ENCODE data around the gene RNU6-9. TPM values are rescaled to one million over a fixed set of nuclear protein-coding genes. Genes with fewer than 3 reads are reported as not detected.

RNU6-9 gene
- total RNA-seq, 1 donor from 2014 or later, result not detected

DNA sequence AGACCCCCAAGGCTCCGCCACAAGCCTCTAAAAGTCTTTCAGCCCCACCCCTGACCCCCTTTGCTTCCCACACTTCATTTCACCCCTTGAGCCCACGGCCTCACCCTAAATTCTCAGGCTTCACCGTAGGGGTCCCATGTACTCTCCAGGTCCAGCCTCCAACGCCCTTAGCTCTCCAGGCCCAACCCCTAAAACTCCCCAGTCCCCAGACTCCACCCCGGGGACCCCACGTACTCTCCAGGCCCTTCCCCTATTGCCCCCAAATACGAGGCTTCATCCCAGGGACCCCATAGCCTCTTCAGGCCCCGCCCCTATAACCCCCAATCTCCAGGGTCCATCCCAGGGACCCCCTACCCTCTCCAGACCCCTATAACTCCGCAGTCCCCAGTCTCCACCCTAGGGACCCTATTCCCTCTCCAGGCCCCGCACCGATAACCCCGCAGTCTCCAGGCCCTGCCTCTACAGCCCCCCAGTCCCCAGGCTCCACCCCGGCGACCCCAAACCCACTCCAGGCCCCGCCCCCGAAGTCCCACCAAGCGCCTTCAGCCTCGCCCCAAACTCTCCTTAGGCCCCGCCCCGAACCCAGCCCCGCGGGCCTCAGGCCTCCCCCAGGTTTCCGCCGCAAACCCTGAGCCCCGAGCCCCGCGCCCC, 916 bp upstream of the RNU6-9 start:
- Mint-ChIP-seq H3K27me3 (ENCODE audit: low read depth) (peaks cover 6% of the 10 kb centered on the region), H3K4me3 (peak overlapping the region; percentile 89), H3K9me3 (no peaks in the 10 kb centered on the region), H3K4me1 (peaks cover 10% of the 10 kb centered on the region), H3K36me3 (ENCODE audit: low read depth) (no peaks in the 10 kb centered on the region), H3K27ac (ENCODE audit: unreplicated experiment) (no peak overlapping the region)
- TF ChIP-seq, protein P1, sequence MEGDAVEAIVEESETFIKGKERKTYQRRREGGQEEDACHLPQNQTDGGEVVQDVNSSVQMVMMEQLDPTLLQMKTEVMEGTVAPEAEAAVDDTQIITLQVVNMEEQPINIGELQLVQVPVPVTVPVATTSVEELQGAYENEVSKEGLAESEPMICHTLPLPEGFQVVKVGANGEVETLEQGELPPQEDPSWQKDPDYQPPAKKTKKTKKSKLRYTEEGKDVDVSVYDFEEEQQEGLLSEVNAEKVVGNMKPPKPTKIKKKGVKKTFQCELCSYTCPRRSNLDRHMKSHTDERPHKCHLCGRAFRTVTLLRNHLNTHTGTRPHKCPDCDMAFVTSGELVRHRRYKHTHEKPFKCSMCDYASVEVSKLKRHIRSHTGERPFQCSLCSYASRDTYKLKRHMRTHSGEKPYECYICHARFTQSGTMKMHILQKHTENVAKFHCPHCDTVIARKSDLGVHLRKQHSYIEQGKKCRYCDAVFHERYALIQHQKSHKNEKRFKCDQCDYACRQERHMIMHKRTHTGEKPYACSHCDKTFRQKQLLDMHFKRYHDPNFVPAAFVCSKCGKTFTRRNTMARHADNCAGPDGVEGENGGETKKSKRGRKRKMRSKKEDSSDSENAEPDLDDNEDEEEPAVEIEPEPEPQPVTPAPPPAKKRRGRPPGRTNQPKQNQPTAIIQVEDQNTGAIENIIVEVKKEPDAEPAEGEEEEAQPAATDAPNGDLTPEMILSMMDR (conservative IDR thresholded peaks at IDR 0.05), result no peak
- no peak for DNase-seq (ENCODE audit: low read depth, low spot score)

GRCh38 chr19:896434-896833, 3.1 kb downstream of the RNU6-9 start:
- Mint-ChIP-seq H3K4me3 (peak overlapping the region; percentile 38), H3K4me1 (peaks cover 10% of the 10 kb centered on the region), H3K9me3 (no peaks in the 10 kb centered on the region), H3K27me3 (ENCODE audit: low read depth) (peaks cover 6% of the 10 kb centered on the region), H3K27ac (ENCODE audit: unreplicated experiment) (no peak overlapping the region), H3K36me3 (ENCODE audit: low read depth) (no peaks in the 10 kb centered on the region)
- DNase-seq (ENCODE audit: low read depth, low spot score), result no peak
- TF ChIP-seq, protein P1 (conservative IDR thresholded peaks at IDR 0.05), result no peak

DNA sequence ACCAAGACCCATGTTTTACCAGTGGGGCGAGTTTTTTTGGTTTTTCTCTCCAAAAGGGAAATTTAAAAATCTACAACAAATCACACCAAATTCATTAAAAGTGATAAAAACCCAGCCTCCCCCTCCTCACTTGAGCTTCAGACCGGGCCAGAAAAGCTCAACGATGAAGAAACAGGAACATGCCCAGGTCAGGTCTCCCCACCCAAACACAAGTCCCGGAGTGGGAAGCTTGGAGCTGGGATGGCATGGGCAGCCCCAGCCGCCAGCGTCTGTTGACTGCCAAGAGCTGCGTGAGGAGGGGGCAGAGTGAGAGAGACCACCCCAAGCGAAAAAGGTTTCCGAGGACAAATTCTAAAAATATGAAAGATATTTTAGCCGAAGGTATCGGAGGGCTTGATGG, 3.7 kb downstream of the RNU6-9 start:
- no peak for DNase-seq (ENCODE audit: low read depth, low spot score)
- Mint-ChIP-seq H3K36me3 (ENCODE audit: low read depth) (no peaks in the 10 kb centered on the region), H3K4me3 (peak overlapping the region; percentile 38), H3K4me1 (peaks cover 10% of the 10 kb centered on the region), H3K9me3 (no peaks in the 10 kb centered on the region), H3K27me3 (ENCODE audit: low read depth) (peaks cover 6% of the 10 kb centered on the region), H3K27ac (ENCODE audit: unreplicated experiment) (no peak overlapping the region)
- TF ChIP-seq, protein P1 (conservative IDR thresholded peaks at IDR 0.05), result no peak

GRCh38 chr19:897442-898039, 4.3 kb downstream of the RNU6-9 start:
- Mint-ChIP-seq H3K27ac (ENCODE audit: unreplicated experiment) (no peak overlapping the region), H3K9me3 (no peaks in the 10 kb centered on the region), H3K36me3 (ENCODE audit: low read depth) (no peaks in the 10 kb centered on the region), H3K27me3 (ENCODE audit: low read depth) (peaks cover 6% of the 10 kb centered on the region), H3K4me3 (no peak overlapping the region), H3K4me1 (peaks cover 10% of the 10 kb centered on the region)
- DNase-seq (ENCODE audit: low read depth, low spot score), result no peak
- TF ChIP-seq, protein P1 (conservative IDR thresholded peaks at IDR 0.05), result no peak

- Mint-ChIP-seq H3K27me3 (ENCODE audit: low read depth) (no peaks in the 10 kb centered on the region), H3K9me3 (no peaks in the 10 kb centered on the region), H3K27ac (ENCODE audit: unreplicated experiment) (no peak overlapping the region), H3K4me3 (no peak overlapping the region), H3K4me1 (peaks cover 3% of the 10 kb centered on the region), H3K36me3 (ENCODE audit: low read depth) (no peaks in the 10 kb centered on the region)
- no peak for DNase-seq (ENCODE audit: low read depth, low spot score)
- TF ChIP-seq, protein P1 (conservative IDR thresholded peaks at IDR 0.05), result no peak
Observed at GRCh38 chr19:898663-899062, 5.4 kb downstream of the RNU6-9 start.
